Adrenal gland (tissue), 5 donors: ENCODE data around the gene PIK3CB.

Source experiments
- CTCF ChIP-seq, 6 experiments: fragments of 450-650 bp in 4 of 6; fragments of 200-600 bp in 2 of 6; sonication (generic) in 1 of 6; IDR thresholded peaks; 1 replicate in 5 of 6; 2 replicates in 1 of 6; pipeline versions ENCODE4 v1.5.1 to v1.8.0; 2016 to 2021; ENCODE audit warnings: antibody characterized with exemption in 6 of 6, mild to moderate bottlenecking in 2 of 6, moderate library complexity in 1 of 6
- POLR2A ChIP-seq, 2 donors: fragments of 450-650 bp; IDR thresholded peaks; one replicate each; pipeline ENCODE4 v1.6.1; 2017; ENCODE audit warnings: antibody characterized with exemption in 2 of 2, mild to moderate bottlenecking in 2 of 2, moderate library complexity in 1 of 2
- donor health status: DM: no; HTN: no; CAD: no.

GRCh38 chr3:138640537-138640936 lies 194.2 kb downstream of the PIK3CB start:
- TF ChIP-seq CTCF (IDR thresholded peaks at IDR 0.05) (no peak), POLR2A (IDR thresholded peaks at IDR 0.05) (no peak)
